HepG2 (cell line): ENCODE measurements around the gene IL17RB. TPM values are rescaled to one million over a fixed set of nuclear protein-coding genes. Genes with fewer than 3 reads are reported as not detected.
A peak's percentile ranks its signal among the peaks of the same experiment; 100 is the strongest.

Experiments
- FOXP4 ChIP-seq: sonication (generic); formaldehyde crosslinking; IDR thresholded peaks from 2 replicates; pipeline ENCODE4 v1.4.0; 2020; ENCODE audit warnings: missing genetic modification reagents
- GATAD1 ChIP-seq: IDR thresholded peaks from 2 replicates; pipeline ENCODE4 v1.6.1; 2016; ENCODE audit warnings: missing genetic modification reagents, missing compliant biosample characterization
- HDAC2 ChIP-seq: sonication (generic); formaldehyde crosslinking; IDR thresholded peaks from 2 replicates; pipeline ENCODE4 v1.4.0; 2020; ENCODE audit warnings: missing genetic modification reagents
- HIC2 ChIP-seq: sonication (generic); formaldehyde crosslinking; IDR thresholded peaks from 2 replicates; pipeline ENCODE4 v1.9.0; 2022; ENCODE audit warnings: low read depth, missing genetic modification reagents
- HINFP ChIP-seq: sonication (generic); formaldehyde crosslinking; IDR thresholded peaks from 2 replicates; pipeline ENCODE4 v1.4.0; 2020; ENCODE audit warnings: low read depth, mild to moderate bottlenecking, missing genetic modification reagents
- KDM4B ChIP-seq: sonication (generic); formaldehyde crosslinking; IDR thresholded peaks from 2 replicates; pipeline ENCODE4 v1.4.0; 2020; ENCODE audit warnings: missing genetic modification reagents
- KMT2B ChIP-seq: IDR thresholded peaks from 2 replicates; pipeline ENCODE4 v1.6.1; 2016; ENCODE audit warnings: missing genetic modification reagents, missing compliant biosample characterization
- MAFG ChIP-seq: sonication (generic); formaldehyde crosslinking; IDR thresholded peaks from 2 replicates; pipeline ENCODE4 v1.5.1; 2020; ENCODE audit warnings: mild to moderate bottlenecking, missing genetic modification reagents
- NPAS2 ChIP-seq: sonication (generic); formaldehyde crosslinking; IDR thresholded peaks from 2 replicates; pipeline ENCODE4 v1.8.0; 2022; ENCODE audit warnings: mild to moderate bottlenecking, missing genetic modification reagents, borderline replicate concordance
- PCBP2 ChIP-seq: fragments of 200-400 bp; formaldehyde crosslinking; optimal IDR thresholded peaks from 2 replicates; pipeline ENCODE3; 2018; ENCODE audit warnings: low read length, low read depth; ENCODE audit not compliant: poor library complexity, severe bottlenecking
- RFX1 ChIP-seq: fragments of 450-650 bp; IDR thresholded peaks from 2 replicates; pipeline ENCODE4 v1.6.1; 2017
- RNF2 ChIP-seq: fragments of 450-650 bp; conservative IDR thresholded peaks from 2 replicates; pipeline ENCODE4 v1.6.1; 2016; ENCODE audit warnings: low read depth
- STAT5B ChIP-seq: sonication (generic); formaldehyde crosslinking; IDR thresholded peaks from 2 replicates; pipeline ENCODE4 v1.4.0; 2020; ENCODE audit warnings: missing genetic modification reagents
- ZNF256 ChIP-seq: sonication (generic); formaldehyde crosslinking; conservative IDR thresholded peaks from 2 replicates; pipeline ENCODE4 v1.4.0; 2020; ENCODE audit warnings: missing genetic modification reagents
- ZNF430 ChIP-seq: sonication (generic); formaldehyde crosslinking; IDR thresholded peaks from 2 replicates; pipeline ENCODE4 v1.9.0; 2021; ENCODE audit warnings: mild to moderate bottlenecking, missing genetic modification reagents
- polyA plus RNA-seq, 8 experiments: library from polyadenylated mRNA; depleted of rRNA in 3 of 8; stranded (reverse) in 7 of 8; unstranded in 1 of 8; fragments of >200 nt; fragmentation: Illumina TruSeq in 4 of 8; extraction: Trizol in 4 of 8; gene quantifications; 2 replicates each; pipeline versions ENCODE4 v1.2.1 to v1.2.3, GENCODE V29; 2011 to 2016; ENCODE audit warnings: low read depth in 4 of 8, missing spikeins in 1 of 8, mixed read lengths in 1 of 8; ENCODE audit not compliant: insufficient read depth in 1 of 8
- total RNA-seq, 5 experiments: library from RNA; depleted of rRNA; stranded (reverse); fragments of >200 nt; fragmentation: Illumina TruSeq; extraction: Trizol; gene quantifications; 2 replicates each; pipeline ENCODE4 v1.2.3, GENCODE V29; 2016; ENCODE audit warnings: low read depth in 1 of 5
- TF ChIP-seq, protein P1 (sequence below): sonication (generic); formaldehyde crosslinking; IDR thresholded peaks from 2 replicates; pipeline ENCODE4 v1.5.1; 2020; ENCODE audit warnings: mild to moderate bottlenecking, missing genetic modification reagents, moderate library complexity
- TF ChIP-seq, protein P2 (sequence below): sonication (generic); formaldehyde crosslinking; IDR thresholded peaks from 2 replicates; pipeline ENCODE4 v1.5.0; 2020; ENCODE audit warnings: missing genetic modification reagents

IL17RB gene
- total and polyA plus RNA-seq, 2 of the 13 experiments (the other 11 are each of a cell fraction or from before 2014, with no cell fraction given), result 130 to 190 TPM

GRCh38 chr3:53842436-53843194, 3.8 kb upstream of the IL17RB start (continued):
- TF ChIP-seq, protein P1, sequence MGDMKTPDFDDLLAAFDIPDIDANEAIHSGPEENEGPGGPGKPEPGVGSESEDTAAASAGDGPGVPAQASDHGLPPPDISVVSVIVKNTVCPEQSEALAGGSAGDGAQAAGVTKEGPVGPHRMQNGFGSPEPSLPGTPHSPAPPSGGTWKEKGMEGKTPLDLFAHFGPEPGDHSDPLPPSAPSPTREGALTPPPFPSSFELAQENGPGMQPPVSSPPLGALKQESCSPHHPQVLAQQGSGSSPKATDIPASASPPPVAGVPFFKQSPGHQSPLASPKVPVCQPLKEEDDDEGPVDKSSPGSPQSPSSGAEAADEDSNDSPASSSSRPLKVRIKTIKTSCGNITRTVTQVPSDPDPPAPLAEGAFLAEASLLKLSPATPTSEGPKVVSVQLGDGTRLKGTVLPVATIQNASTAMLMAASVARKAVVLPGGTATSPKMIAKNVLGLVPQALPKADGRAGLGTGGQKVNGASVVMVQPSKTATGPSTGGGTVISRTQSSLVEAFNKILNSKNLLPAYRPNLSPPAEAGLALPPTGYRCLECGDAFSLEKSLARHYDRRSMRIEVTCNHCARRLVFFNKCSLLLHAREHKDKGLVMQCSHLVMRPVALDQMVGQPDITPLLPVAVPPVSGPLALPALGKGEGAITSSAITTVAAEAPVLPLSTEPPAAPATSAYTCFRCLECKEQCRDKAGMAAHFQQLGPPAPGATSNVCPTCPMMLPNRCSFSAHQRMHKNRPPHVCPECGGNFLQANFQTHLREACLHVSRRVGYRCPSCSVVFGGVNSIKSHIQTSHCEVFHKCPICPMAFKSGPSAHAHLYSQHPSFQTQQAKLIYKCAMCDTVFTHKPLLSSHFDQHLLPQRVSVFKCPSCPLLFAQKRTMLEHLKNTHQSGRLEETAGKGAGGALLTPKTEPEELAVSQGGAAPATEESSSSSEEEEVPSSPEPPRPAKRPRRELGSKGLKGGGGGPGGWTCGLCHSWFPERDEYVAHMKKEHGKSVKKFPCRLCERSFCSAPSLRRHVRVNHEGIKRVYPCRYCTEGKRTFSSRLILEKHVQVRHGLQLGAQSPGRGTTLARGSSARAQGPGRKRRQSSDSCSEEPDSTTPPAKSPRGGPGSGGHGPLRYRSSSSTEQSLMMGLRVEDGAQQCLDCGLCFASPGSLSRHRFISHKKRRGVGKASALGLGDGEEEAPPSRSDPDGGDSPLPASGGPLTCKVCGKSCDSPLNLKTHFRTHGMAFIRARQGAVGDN (CRISPR knock-in tag), result peak; percentile 96
- TF ChIP-seq STAT5B (CRISPR knock-in tag) (no peak), KMT2B (no peak), MAFG (CRISPR knock-in tag) (no peak), ZNF430 (CRISPR knock-in tag) (peak; percentile 28), RNF2 (no peak), NPAS2 (CRISPR knock-in tag) (no peak), KDM4B (peak; percentile 51; the same call in 1 of the 2 replicates), ZNF256 (CRISPR knock-in tag) (no peak), PCBP2 (no peak), HINFP (CRISPR knock-in tag) (no peak; the same call in 1 of the 2 replicates), FOXP4 (CRISPR knock-in tag) (peak; percentile 86), HIC2 (CRISPR knock-in tag) (peak; percentile 40; the same call in 1 of the 2 replicates), RFX1 (no peak), HDAC2 (peak; percentile 57), GATAD1 (CRISPR knock-in tag) (no peak)
- TF ChIP-seq, protein P2, sequence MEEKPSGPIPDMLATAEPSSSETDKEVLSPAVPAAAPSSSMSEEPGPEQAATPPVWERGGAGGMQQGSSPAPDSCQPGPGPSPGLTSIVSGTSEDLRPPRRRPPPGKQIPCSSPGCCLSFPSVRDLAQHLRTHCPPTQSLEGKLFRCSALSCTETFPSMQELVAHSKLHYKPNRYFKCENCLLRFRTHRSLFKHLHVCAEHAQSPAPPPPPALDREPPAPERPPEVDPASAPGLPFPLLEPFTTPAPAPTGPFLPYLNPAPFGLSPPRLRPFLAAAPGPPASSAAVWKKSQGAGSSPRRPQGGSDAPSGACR (CRISPR knock-in tag), result no peak
